Left ventricle myocardium inferior (tissue), 1 donor: ENCODE measurements around the gene EIF3L. TPM values are rescaled to one million over a fixed set of nuclear protein-coding genes. Genes with fewer than 3 reads are reported as not detected.
A peak's percentile ranks its signal among the peaks of the same experiment; 100 is the strongest.

ENCODE experiments used
- DNase-seq: peaks from one replicate; pipeline ENCODE4 v3.0.0-alpha.2; 2020
- H3K27ac ChIP-seq: fragments of 200-600 bp; replicated peaks from 2 replicates; pipeline ENCODE4 v1.8.0; 2021
- H3K27me3 ChIP-seq: fragments of 200-600 bp; 2 replicates; pipeline ENCODE4 v1.8.0; 2021; ENCODE audit warnings: low read depth
- H3K36me3 ChIP-seq: fragments of 200-600 bp; 2 replicates; pipeline ENCODE4 v1.8.0; 2021
- H3K4me1 ChIP-seq: fragments of 200-600 bp; 2 replicates; pipeline ENCODE4 v1.8.0; 2021
- H3K4me3 ChIP-seq: fragments of 200-600 bp; 2 replicates; pipeline ENCODE4 v1.8.0; 2021; ENCODE audit warnings: mild to moderate bottlenecking, moderate library complexity
- H3K9me3 ChIP-seq: fragments of 200-600 bp; replicated peaks from 2 replicates; pipeline ENCODE4 v1.8.0; 2021
- intact Hi-C: fragments of 100-400 bp; cut with micrococcal nuclease; formaldehyde crosslinking; loops from one replicate; pipeline ENCODE4 v1.11.0; 2022
- total RNA-seq: library from RNA; stranded (reverse); fragmentation: NEBNext Ultra II Directional; extraction: Animal tissue kit (Norgen Biotek cat#: 25700); gene quantifications from one replicate; pipeline ENCODE4 v1.2.1, GENCODE V29; 2021
- TF ChIP-seq, protein P1 (sequence below): fragments of 200-600 bp; IDR thresholded peaks from 2 replicates; pipeline ENCODE4 v1.8.0; 2021; ENCODE audit warnings: antibody characterized with exemption, mild to moderate bottlenecking, borderline replicate concordance
- donor health status: DM: no; HTN: yes; CAD: no; lungs with severe emphysema.

Gene EIF3L
- total RNA-seq, 1 donor from 2014 or later: 379 TPM

DNA sequence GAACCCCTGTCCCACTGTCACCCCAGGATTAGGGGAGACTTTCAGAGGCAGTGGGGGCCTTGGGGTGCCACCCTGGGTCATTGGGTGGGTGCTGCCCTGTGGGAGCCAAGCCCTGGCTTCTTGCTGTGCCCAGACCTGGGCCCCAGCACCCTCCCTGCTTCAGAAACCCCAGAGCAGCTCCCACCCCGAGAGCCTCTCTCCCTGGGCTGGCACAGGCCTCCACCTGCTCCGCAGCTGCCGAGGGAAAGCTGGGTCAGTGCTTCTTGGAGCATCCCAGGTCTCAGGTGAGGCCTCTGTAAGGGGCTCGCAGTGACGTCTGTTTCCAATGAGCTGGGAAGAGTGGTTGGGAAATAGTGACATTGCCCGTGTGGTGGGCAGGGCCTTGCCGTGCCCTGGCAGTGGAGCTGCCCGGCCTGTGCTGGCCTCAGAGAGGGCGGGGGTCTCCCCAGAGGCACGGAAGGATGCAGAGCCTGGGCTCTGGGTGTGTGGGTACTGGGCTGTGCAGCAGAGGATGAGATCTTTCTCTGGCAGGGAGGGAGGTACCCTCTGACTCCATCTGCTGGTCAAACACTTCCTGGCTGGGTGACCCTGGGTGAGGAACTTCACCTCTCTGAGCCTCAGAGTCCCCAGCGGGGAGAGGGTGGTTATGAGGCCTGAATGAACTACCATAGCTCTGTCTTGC, 81.2 kb downstream of the EIF3L start:
- Histone ChIP-seq H3K9me3 (no peaks in the 10 kb centered on the region), H3K27ac (peak overlapping the region; percentile 40), H3K4me3 (no peak overlapping the region), H3K4me1 (peaks cover 51% of the 10 kb centered on the region), H3K36me3 (peaks cover 63% of the 10 kb centered on the region), H3K27me3 (no peaks in the 10 kb centered on the region)
- DNase-seq: no peak
- TF ChIP-seq, protein P1, sequence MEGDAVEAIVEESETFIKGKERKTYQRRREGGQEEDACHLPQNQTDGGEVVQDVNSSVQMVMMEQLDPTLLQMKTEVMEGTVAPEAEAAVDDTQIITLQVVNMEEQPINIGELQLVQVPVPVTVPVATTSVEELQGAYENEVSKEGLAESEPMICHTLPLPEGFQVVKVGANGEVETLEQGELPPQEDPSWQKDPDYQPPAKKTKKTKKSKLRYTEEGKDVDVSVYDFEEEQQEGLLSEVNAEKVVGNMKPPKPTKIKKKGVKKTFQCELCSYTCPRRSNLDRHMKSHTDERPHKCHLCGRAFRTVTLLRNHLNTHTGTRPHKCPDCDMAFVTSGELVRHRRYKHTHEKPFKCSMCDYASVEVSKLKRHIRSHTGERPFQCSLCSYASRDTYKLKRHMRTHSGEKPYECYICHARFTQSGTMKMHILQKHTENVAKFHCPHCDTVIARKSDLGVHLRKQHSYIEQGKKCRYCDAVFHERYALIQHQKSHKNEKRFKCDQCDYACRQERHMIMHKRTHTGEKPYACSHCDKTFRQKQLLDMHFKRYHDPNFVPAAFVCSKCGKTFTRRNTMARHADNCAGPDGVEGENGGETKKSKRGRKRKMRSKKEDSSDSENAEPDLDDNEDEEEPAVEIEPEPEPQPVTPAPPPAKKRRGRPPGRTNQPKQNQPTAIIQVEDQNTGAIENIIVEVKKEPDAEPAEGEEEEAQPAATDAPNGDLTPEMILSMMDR: peak; percentile 51
- intact Hi-C loops: no loop called here

DNA sequence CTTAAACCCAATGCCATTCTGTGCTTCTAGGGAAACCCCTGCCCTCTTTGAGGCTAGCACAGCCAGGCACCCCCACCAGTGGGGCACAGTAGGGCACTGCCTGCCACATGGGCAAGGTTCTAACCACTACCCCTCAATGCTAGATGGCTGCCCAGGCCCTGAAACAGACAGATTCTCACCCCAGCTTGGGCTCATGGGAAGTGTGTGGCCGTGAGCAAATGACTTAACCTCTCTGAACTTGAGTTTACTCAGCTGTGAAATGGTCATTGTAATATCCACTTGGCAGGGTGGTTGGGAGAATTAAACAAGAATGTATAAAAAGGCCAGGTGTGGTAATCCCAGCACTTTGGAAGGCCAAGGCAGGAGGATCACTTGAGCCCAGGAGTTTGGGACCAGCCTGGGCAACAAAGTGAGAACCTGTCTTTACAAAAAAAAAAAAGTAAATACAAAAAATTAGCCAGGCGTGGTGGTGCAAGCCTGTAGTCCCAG, 81.8 kb downstream of the EIF3L start:
- peaks cover 63% of the 10 kb centered on the region for H3K36me3 ChIP-seq
- intact Hi-C loops: no loop called here
- H3K4me1 ChIP-seq: peaks cover 51% of the 10 kb centered on the region
- no peaks in the 10 kb centered on the region for H3K9me3 ChIP-seq
- H3K27me3 ChIP-seq: no peaks in the 10 kb centered on the region
- TF ChIP-seq, protein P1: no peak
- H3K27ac ChIP-seq: peak overlapping the region; percentile 40
- DNase-seq: no peak
- no peak overlapping the region for H3K4me3 ChIP-seq

DNA sequence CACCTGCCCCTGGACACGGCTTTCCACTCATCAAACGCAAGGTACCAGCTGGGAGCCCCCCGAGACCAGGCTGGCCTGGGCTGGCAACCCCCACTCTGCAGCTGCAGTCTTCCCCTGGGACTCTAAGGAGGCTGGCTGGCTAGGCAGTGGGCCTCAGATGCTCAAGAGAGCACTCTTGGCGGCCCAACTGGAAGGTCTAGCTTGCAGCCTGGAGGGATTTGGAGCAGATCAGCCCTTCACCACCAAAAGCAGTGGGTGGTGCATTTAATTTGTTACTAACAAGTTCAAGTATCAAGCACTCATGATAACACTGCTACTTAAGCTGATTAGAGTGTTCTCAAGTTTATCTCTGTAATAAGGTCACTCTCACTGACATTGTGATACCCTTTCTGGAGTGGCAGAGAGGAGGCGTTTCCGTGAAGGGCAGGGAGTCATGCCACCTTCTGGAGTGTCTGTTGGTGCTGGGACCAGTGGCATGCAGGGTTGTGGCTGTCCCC, 82.7 kb downstream of the EIF3L start:
- Histone ChIP-seq H3K27me3 (no peaks in the 10 kb centered on the region), H3K36me3 (peaks cover 63% of the 10 kb centered on the region), H3K9me3 (no peaks in the 10 kb centered on the region), H3K4me1 (peaks cover 51% of the 10 kb centered on the region), H3K27ac (peak overlapping the region; percentile 40), H3K4me3 (no peak overlapping the region)
- intact Hi-C loops: no loop called here
- no peak for DNase-seq
- TF ChIP-seq, protein P1: no peak

DNA sequence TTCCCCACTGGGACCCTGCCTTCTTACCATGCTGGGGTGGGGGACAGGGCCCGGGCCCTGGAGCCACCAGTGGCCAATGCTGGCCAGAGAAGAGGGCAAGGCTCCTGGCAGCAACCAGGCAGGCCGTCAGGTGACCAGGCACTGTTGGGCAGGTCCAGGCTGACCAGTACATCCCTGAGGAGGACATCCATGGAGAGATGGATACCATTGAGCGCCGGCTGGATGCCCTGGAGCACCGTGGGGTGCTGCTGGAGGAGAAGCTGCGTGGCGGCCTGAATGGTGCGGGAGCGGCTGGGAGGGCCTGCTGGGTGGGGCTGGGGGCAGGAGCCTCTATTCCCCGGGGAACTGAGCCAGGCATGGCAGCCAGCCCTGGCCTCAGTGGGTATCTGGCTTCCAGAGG, 83.2 kb downstream of the EIF3L start:
- DNase-seq: no peak
- TF ChIP-seq, protein P1: no peak
- Histone ChIP-seq H3K36me3 (peaks cover 63% of the 10 kb centered on the region), H3K4me3 (no peak overlapping the region), H3K27me3 (no peaks in the 10 kb centered on the region), H3K4me1 (peaks cover 51% of the 10 kb centered on the region), H3K27ac (peak overlapping the region; percentile 40), H3K9me3 (no peaks in the 10 kb centered on the region)
- intact Hi-C loops: no loop called here

DNA sequence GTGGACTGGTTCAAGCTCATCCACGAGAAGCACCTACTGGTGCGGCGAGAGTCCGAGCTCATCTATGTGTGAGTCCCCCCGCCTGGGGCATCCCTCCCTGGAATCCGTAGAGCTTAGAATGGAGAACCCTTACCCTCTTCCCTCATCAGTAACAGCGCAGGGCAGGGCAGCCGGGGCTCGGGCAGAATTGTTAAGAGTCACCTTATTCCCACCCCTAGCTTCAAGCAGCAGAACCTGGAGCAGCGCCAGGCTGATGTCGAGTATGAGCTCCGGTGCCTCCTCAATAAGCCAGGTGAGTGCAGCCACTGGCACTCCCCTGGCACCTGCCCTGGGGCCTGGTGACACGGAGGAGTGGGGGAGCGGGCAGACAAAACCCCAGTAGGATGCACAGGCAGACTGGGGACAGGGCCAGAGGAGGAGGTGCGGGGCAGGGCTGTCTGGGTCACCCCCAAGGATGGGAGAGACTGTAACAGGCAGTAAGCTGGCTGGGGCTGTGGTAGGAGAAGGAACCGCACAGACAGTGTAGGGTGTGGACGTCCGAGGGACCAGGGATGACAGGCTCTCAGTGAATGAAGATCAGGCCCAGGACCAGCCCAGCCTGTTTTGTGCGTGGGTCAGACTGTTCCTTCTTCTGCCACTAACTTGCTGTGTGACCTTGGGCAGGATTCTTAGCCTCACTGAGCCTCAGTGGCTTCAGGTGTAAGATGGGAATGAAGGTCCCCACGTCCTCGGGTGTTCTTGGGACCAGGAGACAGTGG, 83.8 kb downstream of the EIF3L start:
- no peaks in the 10 kb centered on the region for H3K9me3 ChIP-seq
- no peaks in the 10 kb centered on the region for H3K27me3 ChIP-seq
- peaks cover 51% of the 10 kb centered on the region for H3K4me1 ChIP-seq
- TF ChIP-seq, protein P1: no peak
- DNase-seq: no peak
- peaks cover 63% of the 10 kb centered on the region for H3K36me3 ChIP-seq
- H3K4me3 ChIP-seq: no peak overlapping the region
- intact Hi-C loops: no loop called here
- H3K27ac ChIP-seq: peak overlapping the region; percentile 65
